Endothelial cell of umbilical vein (primary cell): ENCODE data around the gene SLC4A2. TPM values are rescaled to one million over a fixed set of nuclear protein-coding genes. Genes with fewer than 3 reads are reported as not detected.

ENCODE experiments used
- BruUV-seq: library from RNA; stranded (reverse); fragments of 400-500 nt; replicated peaks from 2 replicates; lab custom pipeline; 2021; lab: Mats Ljungman, UMichigan
- CTCF ChIA-PET: fragments of 300-600, 350-600 bp; sonication (Branson Sonifier 250); formaldehyde crosslinking; loops from one replicate; lab custom pipeline; 2021; ENCODE audit warnings: antibody characterized with exemption, inconsistent platforms; lab: Charles Lee
- POLR2A ChIA-PET: fragments of 300-600, 350-600 bp; sonication (Branson Sonifier 250); formaldehyde crosslinking; loops from one replicate; lab custom pipeline; 2021; ENCODE audit warnings: antibody characterized with exemption, inconsistent platforms; lab: Charles Lee
- DNase-seq: peaks from one replicate; pipeline ENCODE4 v3.0.0-alpha.2; 2011; ENCODE audit warnings: low read depth, low spot score
- FAIRE-seq: peaks from 2 replicates; lab custom pipeline; 2011; peaks lifted over from hg19 to GRCh38; lab: Jason Lieb, UNC
- H2AFZ ChIP-seq: 2 replicates; pipeline ENCODE4 v1.6.0; 2012; ENCODE audit warnings: low read depth, low read length, control low read depth, inconsistent platforms
- H3K27ac ChIP-seq: 2 replicates; pipeline ENCODE4 v1.5.1; 2011; ENCODE audit warnings: low read depth, mild to moderate bottlenecking, control low read depth, low read length, moderate library complexity; ENCODE audit not compliant: insufficient read depth
- H3K27me3 ChIP-seq, 2 experiments: 2 replicates each; pipeline versions ENCODE4 v1.6.0 to v1.6.1; 2011; ENCODE audit warnings: low read length in 2 of 2, mixed read lengths in 1 of 2; ENCODE audit not compliant: control insufficient read depth in 2 of 2, insufficient read depth in 2 of 2
- H3K36me3 ChIP-seq, 2 experiments: 2 replicates in 1 of 2; 3 replicates in 1 of 2; pipeline ENCODE4 v1.5.1; 2011; ENCODE audit warnings: low read length in 2 of 2, mild to moderate bottlenecking in 1 of 2, moderate library complexity in 1 of 2; ENCODE audit not compliant: control insufficient read depth in 2 of 2, insufficient read depth in 2 of 2; ENCODE audit errors: extremely low read depth in 1 of 2
- H3K4me1 ChIP-seq: 3 replicates; pipeline ENCODE4 v1.5.1; 2011; ENCODE audit warnings: mild to moderate bottlenecking, low read length; ENCODE audit not compliant: control insufficient read depth, insufficient read depth; ENCODE audit errors: extremely low read depth
- H3K4me2 ChIP-seq: 2 replicates; pipeline ENCODE4 v1.6.1; 2011; ENCODE audit warnings: low read length, control low read depth, mixed read lengths; ENCODE audit not compliant: insufficient read depth
- H3K4me3 ChIP-seq, 3 experiments: fragments of 200-600 bp in 1 of 3; sonication (generic), shearing (Covaris generic) in 1 of 3; replicated peaks in 1 of 3; 2 replicates each; pipeline ENCODE4 v1.5.1; 2011 to 2016; ENCODE audit warnings: control low read depth in 3 of 3, low read length in 3 of 3, mild to moderate bottlenecking in 2 of 3, inconsistent platforms in 1 of 3, low read depth in 1 of 3, moderate library complexity in 1 of 3; ENCODE audit not compliant: insufficient read depth in 1 of 3
- H3K79me2 ChIP-seq: 2 replicates; pipeline ENCODE4 v1.6.0; 2012; ENCODE audit warnings: low read length, inconsistent platforms; ENCODE audit not compliant: control insufficient read depth, insufficient read depth
- H3K9ac ChIP-seq: replicated peaks from 2 replicates; pipeline ENCODE3; 2011; ENCODE audit warnings: low read length, control low read depth; ENCODE audit not compliant: insufficient read depth; ENCODE audit errors: extremely low read depth
- H3K9me1 ChIP-seq: replicated peaks from 3 replicates; pipeline ENCODE4 v1.6.0; 2011; ENCODE audit warnings: mild to moderate bottlenecking, low read length; ENCODE audit not compliant: control insufficient read depth, insufficient read depth; ENCODE audit errors: extremely low read depth
- H3K9me3 ChIP-seq: replicated peaks from 2 replicates; pipeline ENCODE4 v1.5.1; 2012; ENCODE audit warnings: low read length, inconsistent platforms; ENCODE audit not compliant: control insufficient read depth, insufficient read depth
- H4K20me1 ChIP-seq: replicated peaks from 2 replicates; pipeline ENCODE3; 2011; ENCODE audit warnings: mild to moderate bottlenecking, low read length; ENCODE audit not compliant: control insufficient read depth, insufficient read depth; ENCODE audit errors: extremely low read depth
- FOS ChIP-seq: IDR thresholded peaks from 2 replicates; pipeline ENCODE4 v1.6.1; 2011; ENCODE audit warnings: mild to moderate bottlenecking, low read length, moderate library complexity, borderline replicate concordance; ENCODE audit not compliant: insufficient read depth
- POLR2A ChIP-seq: IDR thresholded peaks from 2 replicates; pipeline ENCODE4 v1.6.1; 2012; ENCODE audit warnings: low read depth, mild to moderate bottlenecking, control low read depth, low read length
- POLR2AphosphoS5 ChIP-seq: IDR thresholded peaks from 2 replicates; pipeline ENCODE4 v1.6.1; 2012; ENCODE audit warnings: low read depth, mild to moderate bottlenecking, control low read depth, low read length, moderate library complexity; ENCODE audit not compliant: insufficient read depth
- dilution Hi-C: fragments of 300-500 bp; cut with MboI; formaldehyde crosslinking; loops from one replicate; pipeline ENCODE4 v1.15.0; 2019; ENCODE audit warnings: low sequenced_read_pairs; ENCODE audit not compliant: extremely low pct_ligation_motif_present
- intact Hi-C: fragments of 100-400 bp; cut with micrococcal nuclease; formaldehyde crosslinking; loops from one replicate; pipeline ENCODE4 v1.10.0; 2022
- polyA plus RNA-seq, 4 experiments: library from polyadenylated mRNA; depleted of rRNA in 3 of 4; stranded (reverse) in 3 of 4; unstranded in 1 of 4; fragments of >200 nt; gene quantifications; 2 replicates each; pipeline versions ENCODE4 v1.2.1 to v1.2.3, GENCODE V29; 2011 to 2012; ENCODE audit warnings: missing spikeins in 1 of 4
- total RNA-seq: library from RNA; stranded (reverse); gene quantifications from 2 replicates; pipeline ENCODE4 v1.2.3, GENCODE V29; 2021
- TF ChIP-seq, protein P1 (sequence below), 2 donors: IDR thresholded peaks; 1 replicate in 1 of 2; 2 replicates in 1 of 2; pipeline ENCODE4 v1.5.1; 2011; ENCODE audit warnings: low read length in 2 of 2, mild to moderate bottlenecking in 2 of 2, moderate library complexity in 2 of 2, control low read depth in 1 of 2, inconsistent platforms in 1 of 2, low read depth in 1 of 2; ENCODE audit not compliant: insufficient read depth in 1 of 2; ENCODE audit errors: extremely low read depth in 1 of 2

Gene SLC4A2
- total and polyA plus RNA-seq, 2 donors (not counting 3 experiments of a cell fraction or from before 2014, with no cell fraction given), result 108 to 172 TPM

- ChIA-PET POLR2A (interaction anchor here (1.0 kb wide), 1 partner anchor 13 kb away, joined by 7 read pairs; no protein-coding TSS in a partner anchor), CTCF (interaction anchor here (0.9 to 1.4 kb wide), 9 partner anchors 9 to 552 kb away, joined by 3 to 6 read pairs (median 4); no protein-coding TSS in a partner anchor)
- Histone ChIP-seq H3K9ac (peak within 1 kb of the TSS; percentile 88), H3K27ac (peak within 1 kb of the TSS; percentile 53), H3K27me3 (no peaks in the 10 kb centered on the region), H3K9me3 (no peaks in the 10 kb centered on the region), H3K79me2 (peaks cover 28% of the 10 kb centered on the region), H3K4me3 (peak within 1 kb of the TSS; percentile 29 to 75 (median 53)), H3K9me1 (no peaks in the 10 kb centered on the region), H2AFZ (peak within 1 kb of the TSS; percentile 39), H4K20me1 (no peaks in the 10 kb centered on the region), H3K4me1 (peaks cover 39% of the 10 kb centered on the region), H3K4me2 (peak within 1 kb of the TSS; percentile 71), H3K36me3 (peaks cover 2 to 3% of the 10 kb centered on the region in 2 experiments)
- dilution Hi-C loops, result no loop called here
- intact Hi-C loops, result loop anchor here (1.0 kb wide), 4 partner anchors 9 to 52 kb away; partner anchors contain the start of gene ABCB8
- TF ChIP-seq FOS, result no peak
- peak; percentile 84 for TF ChIP-seq POLR2A
- TF ChIP-seq, protein P1, sequence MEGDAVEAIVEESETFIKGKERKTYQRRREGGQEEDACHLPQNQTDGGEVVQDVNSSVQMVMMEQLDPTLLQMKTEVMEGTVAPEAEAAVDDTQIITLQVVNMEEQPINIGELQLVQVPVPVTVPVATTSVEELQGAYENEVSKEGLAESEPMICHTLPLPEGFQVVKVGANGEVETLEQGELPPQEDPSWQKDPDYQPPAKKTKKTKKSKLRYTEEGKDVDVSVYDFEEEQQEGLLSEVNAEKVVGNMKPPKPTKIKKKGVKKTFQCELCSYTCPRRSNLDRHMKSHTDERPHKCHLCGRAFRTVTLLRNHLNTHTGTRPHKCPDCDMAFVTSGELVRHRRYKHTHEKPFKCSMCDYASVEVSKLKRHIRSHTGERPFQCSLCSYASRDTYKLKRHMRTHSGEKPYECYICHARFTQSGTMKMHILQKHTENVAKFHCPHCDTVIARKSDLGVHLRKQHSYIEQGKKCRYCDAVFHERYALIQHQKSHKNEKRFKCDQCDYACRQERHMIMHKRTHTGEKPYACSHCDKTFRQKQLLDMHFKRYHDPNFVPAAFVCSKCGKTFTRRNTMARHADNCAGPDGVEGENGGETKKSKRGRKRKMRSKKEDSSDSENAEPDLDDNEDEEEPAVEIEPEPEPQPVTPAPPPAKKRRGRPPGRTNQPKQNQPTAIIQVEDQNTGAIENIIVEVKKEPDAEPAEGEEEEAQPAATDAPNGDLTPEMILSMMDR (IDR thresholded peaks at IDR 0.05; ENCODE audit: extremely low read depth in 1 of 2, insufficient read depth in 1 of 2, low read depth in 1 of 2, low read length in 2 of 2), result no peak
- TF ChIP-seq POLR2AphosphoS5, result peak; percentile 91
- BruUV-seq, result no TSS peak
- peak; percentile 91 for DNase-seq
- FAIRE-seq, result peak; percentile 98
Measured at GRCh38 chr7:151080522-151081169, 21.3 kb downstream of the SLC4A2 start, which contains the start of gene FASTK. TSS of gene FASTK (minus strand) at chr7:151080809. CDS start at chr7:151080766, 43 bp downstream.
